GM12873 (cell line): ENCODE data around the gene GLTPD2.

ENCODE experiments used
- CTCF ChIP-seq: IDR thresholded peaks from 2 replicates; pipeline ENCODE4 v1.5.1; 2012; ENCODE audit warnings: low read depth, mild to moderate bottlenecking, moderate library complexity, low read length, control low read depth; ENCODE audit not compliant: insufficient read depth; ENCODE audit errors: missing control alignments

GLTPD2 gene

GRCh38 chr17:4812690-4813089, 23.9 kb downstream of the GLTPD2 start:
- no peak for TF ChIP-seq CTCF

- peak; percentile 30 for TF ChIP-seq CTCF
These were observed 26.4 kb downstream of the GLTPD2 start for GRCh38 chr17:4815043-4815675.

GRCh38 chr17:4816826-4817225, 28.1 kb downstream of the GLTPD2 start:
- TF ChIP-seq CTCF: no peak

- no peak for TF ChIP-seq CTCF
These were observed 29.5 kb downstream of the GLTPD2 start for GRCh38 chr17:4818276-4818675.

GRCh38 chr17:4822835-4823234, 34.1 kb downstream of the GLTPD2 start:
- TF ChIP-seq CTCF: no peak

- TF ChIP-seq CTCF: no peak
These were observed 34.8 kb downstream of the GLTPD2 start for GRCh38 chr17:4823373-4824089.

- no peak for TF ChIP-seq CTCF
These were observed 38.6 kb downstream of the GLTPD2 start for GRCh38 chr17:4827399-4827798.
